NCI-H1105 treated with DMSO at 0.1 percent for 48 hours (cell line): Measurements from ENCODE around the gene MRPL55.

Source experiments
- DNase-seq: peaks from one replicate; lab custom pipeline; 2025; lab: John Stamatoyannopoulos, UW

MRPL55 gene

GRCh38 chr1:228084325-228084724 lies 24.8 kb downstream of the MRPL55 start:
- DNase-seq = no peak

- DNase-seq = no peak
Measured at GRCh38 chr1:228083871-228084278, 25.2 kb downstream of the MRPL55 start.

- DNase-seq = no peak
Measured at GRCh38 chr1:228082918-228083870, 25.9 kb downstream of the MRPL55 start.

- DNase-seq = peak; percentile 65
Measured at GRCh38 chr1:228082214-228082917, 26.7 kb downstream of the MRPL55 start, which contains the start of gene ARF1. Gene ARF1 (plus strand): TSS chr1:228082708. CDS start chr1:228097115, 14,407 bp downstream.

- no peak for DNase-seq
Measured at GRCh38 chr1:228081578-228082213, 27.4 kb downstream of the MRPL55 start.

GRCh38 chr1:228081144-228081543 lies 28.0 kb downstream of the MRPL55 start:
- DNase-seq = no peak

- DNase-seq = no peak
Measured at GRCh38 chr1:228079601-228080263, 29.4 kb downstream of the MRPL55 start.

- DNase-seq = no peak
Measured at GRCh38 chr1:228079013-228079412, 30.1 kb downstream of the MRPL55 start.

- DNase-seq = no peak
Measured at GRCh38 chr1:228077565-228078330, 31.4 kb downstream of the MRPL55 start.

GRCh38 chr1:228076796-228077430 lies 32.2 kb downstream of the MRPL55 start:
- DNase-seq = no peak

- DNase-seq = no peak
Measured at GRCh38 chr1:228075801-228076271, 33.3 kb downstream of the MRPL55 start.

GRCh38 chr1:228074954-228075730 lies 34.0 kb downstream of the MRPL55 start:
- no peak for DNase-seq

GRCh38 chr1:228073857-228074545 lies 35.1 kb downstream of the MRPL55 start:
- DNase-seq = peak; percentile 25

GRCh38 chr1:228073061-228073856 lies 35.8 kb downstream of the MRPL55 start:
- DNase-seq = no peak

GRCh38 chr1:228072658-228073043 lies 36.4 kb downstream of the MRPL55 start:
- DNase-seq = no peak

- no peak for DNase-seq
Measured at GRCh38 chr1:228071839-228072657, 37.1 kb downstream of the MRPL55 start.

- no peak for DNase-seq
Measured at GRCh38 chr1:228070851-228071250, 38.2 kb downstream of the MRPL55 start.
